DND-41 (cell line): Measurements from ENCODE around the gene MEI1.

Experiments used
- ATAC-seq: fragments of 200-7000 bp; cut with Tn5 transposase; 3 replicates; pipeline ENCODE4 v1.9.1; 2021; ENCODE audit warnings: low read depth; ENCODE audit not compliant: insufficient read depth
- DNase-seq: peaks from one replicate; pipeline ENCODE4 v3.0.0-alpha.2; 2020
- H2AFZ ChIP-seq: 2 replicates; pipeline ENCODE4 v1.6.0; 2012; ENCODE audit warnings: low read depth, low read length
- H3K27ac ChIP-seq: 2 replicates; pipeline ENCODE4 v1.5.1; 2012; ENCODE audit warnings: low read length, inconsistent platforms
- H3K27me3 ChIP-seq: fragments of 200-600 bp; sonication (generic); 2 replicates; pipeline ENCODE4 v1.6.0; 2012; ENCODE audit warnings: low read length, mild to moderate bottlenecking, inconsistent platforms; ENCODE audit not compliant: insufficient read depth, poor library complexity
- H3K36me3 ChIP-seq: 2 replicates; pipeline ENCODE4 v1.5.1; 2012; ENCODE audit warnings: low read length, inconsistent platforms; ENCODE audit not compliant: insufficient read depth
- H3K4me1 ChIP-seq: 2 replicates; pipeline ENCODE4 v1.5.1; 2012; ENCODE audit warnings: mild to moderate bottlenecking, low read length; ENCODE audit not compliant: insufficient read depth
- H3K4me2 ChIP-seq: 2 replicates; pipeline ENCODE4 v1.6.0; 2012; ENCODE audit warnings: mild to moderate bottlenecking, moderate library complexity, low read length, inconsistent platforms; ENCODE audit not compliant: insufficient read depth
- H3K4me3 ChIP-seq, 2 experiments: fragments of 200-600 bp in 1 of 2; shearing (Covaris generic) in 1 of 2; 2 replicates each; pipeline ENCODE4 v1.5.1; 2012 to 2016; ENCODE audit warnings: inconsistent platforms in 2 of 2, low read length in 2 of 2, mild to moderate bottlenecking in 2 of 2, low read depth in 1 of 2, moderate library complexity in 1 of 2
- H3K79me2 ChIP-seq: 2 replicates; pipeline ENCODE4 v1.6.0; 2012; ENCODE audit warnings: low read length, inconsistent platforms; ENCODE audit not compliant: insufficient read depth
- H3K9ac ChIP-seq: 2 replicates; pipeline ENCODE4 v1.6.0; 2012; ENCODE audit warnings: low read depth, mild to moderate bottlenecking, inconsistent platforms, low read length, moderate library complexity
- H3K9me3 ChIP-seq: 2 replicates; pipeline ENCODE4 v1.5.1; 2012; ENCODE audit warnings: low read length, moderate library complexity, mild to moderate bottlenecking, inconsistent platforms; ENCODE audit not compliant: insufficient read depth, severe bottlenecking
- H4K20me1 ChIP-seq: 2 replicates; pipeline ENCODE4 v1.6.0; 2012; ENCODE audit warnings: low read length; ENCODE audit not compliant: insufficient read depth
- EZH2 ChIP-seq: IDR thresholded peaks from 3 replicates; pipeline ENCODE4 v1.6.1; 2012; ENCODE audit warnings: borderline replicate concordance, low read depth, mild to moderate bottlenecking, moderate library complexity, low read length, inconsistent platforms; ENCODE audit not compliant: severe bottlenecking
- TF ChIP-seq, protein P1 (sequence below): IDR thresholded peaks from 2 replicates; pipeline ENCODE4 v1.5.1; 2012; ENCODE audit warnings: borderline replicate concordance, low read length, moderate library complexity, mild to moderate bottlenecking; ENCODE audit not compliant: poor library complexity, severe bottlenecking; ENCODE audit errors: extremely low read depth

MEI1 gene

DNA sequence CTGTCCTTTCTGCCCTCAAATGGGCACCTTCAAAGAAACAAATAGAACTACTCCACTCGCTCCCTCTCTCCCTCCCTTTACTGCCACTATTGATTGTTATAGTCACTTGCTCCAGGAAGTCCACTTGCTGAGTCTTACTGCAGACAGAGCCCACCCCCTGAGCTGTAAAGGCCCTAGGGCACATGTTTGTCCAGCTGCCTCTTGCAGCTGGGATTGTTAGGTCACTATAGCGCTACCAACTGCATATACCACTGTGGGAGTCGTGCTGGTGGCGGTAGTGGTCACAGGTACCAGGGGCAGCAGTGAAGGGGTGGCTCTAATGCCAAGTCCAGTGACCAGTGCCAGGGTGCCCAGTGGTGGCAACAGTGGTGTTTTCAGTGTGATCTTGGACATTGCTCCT, 129.2 kb downstream of the MEI1 start:
- Histone ChIP-seq H3K79me2 (peaks cover 23% of the 10 kb centered on the region), H3K9me3 (no peaks in the 10 kb centered on the region), H3K4me3 (no peak overlapping the region), H2AFZ (no peak overlapping the region), H3K36me3 (peaks cover 22% of the 10 kb centered on the region), H3K9ac (no peak overlapping the region), H3K4me1 (peaks cover 17% of the 10 kb centered on the region), H3K27ac (peak overlapping the region; percentile 26), H3K27me3 (no peaks in the 10 kb centered on the region), H3K4me2 (no peak overlapping the region), H4K20me1 (no peaks in the 10 kb centered on the region)
- DNase-seq (no peak), ATAC-seq (no peak)
- TF ChIP-seq EZH2: no peak
- TF ChIP-seq, protein P1, sequence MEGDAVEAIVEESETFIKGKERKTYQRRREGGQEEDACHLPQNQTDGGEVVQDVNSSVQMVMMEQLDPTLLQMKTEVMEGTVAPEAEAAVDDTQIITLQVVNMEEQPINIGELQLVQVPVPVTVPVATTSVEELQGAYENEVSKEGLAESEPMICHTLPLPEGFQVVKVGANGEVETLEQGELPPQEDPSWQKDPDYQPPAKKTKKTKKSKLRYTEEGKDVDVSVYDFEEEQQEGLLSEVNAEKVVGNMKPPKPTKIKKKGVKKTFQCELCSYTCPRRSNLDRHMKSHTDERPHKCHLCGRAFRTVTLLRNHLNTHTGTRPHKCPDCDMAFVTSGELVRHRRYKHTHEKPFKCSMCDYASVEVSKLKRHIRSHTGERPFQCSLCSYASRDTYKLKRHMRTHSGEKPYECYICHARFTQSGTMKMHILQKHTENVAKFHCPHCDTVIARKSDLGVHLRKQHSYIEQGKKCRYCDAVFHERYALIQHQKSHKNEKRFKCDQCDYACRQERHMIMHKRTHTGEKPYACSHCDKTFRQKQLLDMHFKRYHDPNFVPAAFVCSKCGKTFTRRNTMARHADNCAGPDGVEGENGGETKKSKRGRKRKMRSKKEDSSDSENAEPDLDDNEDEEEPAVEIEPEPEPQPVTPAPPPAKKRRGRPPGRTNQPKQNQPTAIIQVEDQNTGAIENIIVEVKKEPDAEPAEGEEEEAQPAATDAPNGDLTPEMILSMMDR: no peak

DNA sequence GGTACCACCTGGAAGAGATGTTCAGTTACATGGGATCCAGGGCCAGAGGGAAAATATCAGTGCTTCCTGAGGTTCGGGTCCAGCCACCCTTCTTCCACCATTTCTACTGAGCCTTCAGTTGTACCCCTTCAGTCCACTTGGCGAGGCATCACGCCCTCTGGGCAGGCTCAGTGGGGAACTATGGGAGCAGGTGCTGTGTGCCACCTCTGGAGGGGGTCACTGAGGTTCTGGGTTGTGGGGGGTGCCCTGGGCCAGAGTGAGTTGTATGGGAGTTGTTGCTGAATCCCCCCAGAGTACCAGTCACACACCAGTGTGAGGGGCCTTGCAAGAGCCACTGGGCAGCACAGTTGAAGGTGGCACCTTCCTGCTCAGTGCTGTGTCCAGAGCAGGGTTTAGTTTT, 130.9 kb downstream of the MEI1 start:
- Histone ChIP-seq H3K36me3 (peaks cover 30% of the 10 kb centered on the region), H3K9me3 (no peaks in the 10 kb centered on the region), H3K4me2 (no peak overlapping the region), H3K9ac (no peak overlapping the region), H4K20me1 (peaks cover 14% of the 10 kb centered on the region; the same call in 1 of the 2 replicates), H2AFZ (no peak overlapping the region), H3K4me3 (no peak overlapping the region), H3K4me1 (peaks cover 29% of the 10 kb centered on the region), H3K27ac (peak overlapping the region; percentile 71), H3K79me2 (peaks cover 39% of the 10 kb centered on the region), H3K27me3 (no peaks in the 10 kb centered on the region)
- DNase-seq (peak; percentile 46), ATAC-seq (no peak)
- TF ChIP-seq EZH2: no peak
- TF ChIP-seq, protein P1: peak; percentile 53

DNA sequence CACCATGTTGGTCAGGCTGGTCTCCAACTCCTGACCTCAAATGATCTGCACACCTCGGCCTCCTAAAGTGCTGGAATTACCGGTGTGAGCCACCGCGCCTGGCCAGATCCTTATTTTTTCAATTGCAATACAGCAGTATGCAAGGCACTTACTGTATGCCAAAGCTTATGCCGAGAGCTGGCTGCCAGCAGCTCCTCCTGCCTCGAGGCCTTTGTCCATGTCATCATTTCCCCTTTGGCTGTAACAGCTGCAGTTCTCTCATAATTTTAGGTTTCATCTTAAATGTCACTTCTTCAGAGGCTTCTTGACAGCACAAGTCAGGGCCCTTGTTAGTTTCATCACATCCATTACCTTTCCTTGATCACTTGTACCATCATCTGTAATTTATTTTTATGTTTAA, 132.1 kb downstream of the MEI1 start:
- DNase-seq (peak; percentile 32), ATAC-seq (no peak)
- no peak overlapping the region for H2AFZ ChIP-seq
- H3K36me3 ChIP-seq: peaks cover 29% of the 10 kb centered on the region
- H3K9ac ChIP-seq: peak overlapping the region; percentile 89
- H3K79me2 ChIP-seq: peaks cover 52% of the 10 kb centered on the region
- no peaks in the 10 kb centered on the region for H3K9me3 ChIP-seq
- H3K4me2 ChIP-seq: peak overlapping the region; percentile 66
- peaks cover 41% of the 10 kb centered on the region for H3K4me1 ChIP-seq
- peaks cover 20% of the 10 kb centered on the region; the same call in 1 of the 2 replicates for H4K20me1 ChIP-seq
- TF ChIP-seq, protein P1: no peak
- TF ChIP-seq EZH2: no peak
- H3K27ac ChIP-seq: peak overlapping the region; percentile 97
- no peaks in the 10 kb centered on the region for H3K27me3 ChIP-seq
- H3K4me3 ChIP-seq: peak overlapping the region in 1 of 2 experiments; percentile 82; a peak in 2 of 4 replicates
